Activated T-helper 9 cell treated with anti-CD3 and anti-CD28 coated beads, Interleukin-2, amount 50 U/mL, for 16 hours (primary cell): ENCODE data around the gene AMOTL2.

ENCODE experiments used
- DNase-seq: peaks from one replicate; pipeline ENCODE4 v3.0.0-alpha.2; 2020; ENCODE audit warnings: low read depth

AMOTL2 gene

GRCh38 chr3:134378818-134379217, 4.6 kb upstream of the AMOTL2 start:
- no peak for DNase-seq

DNA sequence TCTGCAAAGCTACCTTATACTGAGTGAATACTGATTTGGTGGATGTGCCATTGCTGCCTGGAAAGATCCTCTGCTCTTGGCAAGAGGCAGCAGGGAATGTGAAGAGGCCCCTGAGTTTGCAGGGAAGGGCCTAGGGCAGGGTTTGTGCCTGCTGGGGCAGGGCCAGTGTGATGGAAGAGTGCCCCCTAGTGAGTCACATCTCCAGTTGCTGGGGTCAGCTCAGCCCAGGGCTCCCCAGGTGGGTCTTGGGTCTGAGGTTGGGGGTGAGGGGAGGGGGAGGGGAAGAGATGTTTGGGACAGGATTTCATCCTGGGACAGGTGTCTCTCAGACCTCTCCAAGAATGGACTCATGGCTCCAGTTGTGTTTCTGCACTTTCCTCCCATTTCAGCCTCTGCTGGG, 4.1 kb upstream of the AMOTL2 start:
- no peak for DNase-seq

DNA sequence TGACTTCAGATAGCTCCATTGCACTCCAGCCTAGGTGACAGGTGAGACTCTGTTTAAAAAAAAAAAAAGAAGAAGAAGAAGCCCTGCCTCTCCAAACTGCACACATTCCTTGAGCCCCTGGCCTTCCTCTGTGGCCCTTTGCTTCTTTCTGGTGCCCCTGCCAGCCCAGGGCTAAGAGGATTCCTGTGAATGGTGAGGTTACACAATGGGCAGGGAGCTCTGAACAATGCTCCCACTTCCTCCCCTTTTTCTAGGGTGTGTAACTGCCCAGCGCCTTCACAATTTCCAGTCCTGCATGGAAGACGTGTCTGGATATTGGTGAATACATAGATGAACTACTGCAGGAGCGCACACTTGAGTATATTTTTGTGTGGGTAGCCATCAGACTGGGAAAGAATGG, 3.6 kb upstream of the AMOTL2 start:
- no peak for DNase-seq

- no peak for DNase-seq
Observed at GRCh38 chr3:134376786-134377426, 2.7 kb upstream of the AMOTL2 start.

GRCh38 chr3:134376385-134376765, 2.1 kb upstream of the AMOTL2 start:
- DNase-seq, result no peak

GRCh38 chr3:134375582-134376384, 1.5 kb upstream of the AMOTL2 start:
- DNase-seq, result no peak

DNA sequence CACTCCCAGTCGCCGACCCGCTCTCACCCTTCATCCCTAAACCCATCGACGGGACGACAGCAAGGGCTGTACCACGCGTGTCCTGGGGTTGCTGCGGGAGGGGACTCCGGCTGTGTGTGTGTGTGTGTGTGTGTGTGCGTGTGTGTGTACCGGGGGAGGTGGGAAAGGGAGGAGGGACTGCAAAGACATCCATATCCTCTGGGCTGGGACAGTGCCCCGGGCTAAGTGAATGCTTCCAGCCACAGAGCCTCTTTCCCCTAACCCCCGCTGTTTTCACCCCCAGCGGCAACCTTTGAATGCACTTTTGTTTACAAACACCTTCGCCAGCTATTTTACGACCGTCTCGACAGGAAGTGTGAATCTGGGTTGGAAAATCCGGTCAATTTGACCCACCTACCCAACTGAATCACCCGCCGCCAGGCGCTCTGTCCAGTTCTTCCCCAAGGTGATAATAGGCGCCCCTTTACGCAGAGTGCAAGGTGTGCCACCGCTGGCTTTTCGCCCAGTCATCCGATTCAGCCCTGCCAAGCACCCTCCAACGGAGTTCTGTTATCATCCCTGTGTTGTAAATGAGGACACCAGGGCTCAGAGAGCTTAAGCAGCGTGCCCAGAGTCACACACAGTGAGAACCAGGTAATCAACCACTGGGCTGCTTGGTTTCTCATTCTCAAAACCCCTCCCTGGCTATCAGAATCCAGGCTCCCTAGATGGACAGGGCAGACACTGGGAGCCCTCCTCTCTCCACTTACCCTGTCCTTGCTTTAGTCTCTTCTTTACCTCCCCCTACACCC, 739 bp upstream of the AMOTL2 start:
- no peak for DNase-seq

DNA sequence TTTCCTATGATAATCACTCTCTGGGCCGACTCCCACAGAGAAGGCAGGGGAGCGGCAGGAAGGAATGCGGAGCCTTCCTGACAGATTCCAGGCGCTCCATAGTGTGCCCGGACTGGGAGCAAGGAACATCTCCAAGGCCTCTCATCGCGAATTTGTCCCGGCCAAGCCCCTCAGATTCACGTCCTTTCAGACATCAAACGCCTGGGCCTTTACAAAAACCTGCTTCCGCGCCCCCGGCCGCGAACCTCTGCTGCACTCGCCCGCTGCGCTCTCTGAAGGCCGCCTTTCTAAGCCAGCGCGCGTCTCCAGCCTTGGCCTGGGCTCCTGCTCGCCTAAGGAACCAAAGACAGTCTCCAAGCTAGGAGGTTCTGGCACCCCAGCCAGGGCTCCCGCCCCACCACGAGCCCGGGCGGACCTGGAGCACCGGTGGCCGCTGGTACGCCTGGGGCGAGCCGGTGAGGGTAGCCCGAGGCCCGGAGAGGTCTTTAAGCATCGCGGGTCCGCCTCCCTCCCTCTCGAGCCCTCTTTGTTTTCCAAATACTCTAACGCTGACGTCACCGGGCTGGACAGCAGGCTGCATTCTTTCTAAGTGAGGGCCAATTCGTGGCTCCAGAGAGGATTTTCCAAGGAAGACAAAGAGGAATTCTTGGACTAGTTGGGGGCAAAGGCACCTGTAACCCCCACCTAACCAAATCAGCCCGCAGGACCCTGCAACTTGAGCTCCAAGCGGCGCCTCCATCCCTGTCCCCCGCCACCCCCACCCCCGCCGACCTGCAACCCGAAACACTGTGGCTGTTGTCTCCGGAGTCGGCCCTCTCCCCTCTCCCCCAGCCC, 759 bp downstream of the AMOTL2 start:
- DNase-seq, result no peak

DNA sequence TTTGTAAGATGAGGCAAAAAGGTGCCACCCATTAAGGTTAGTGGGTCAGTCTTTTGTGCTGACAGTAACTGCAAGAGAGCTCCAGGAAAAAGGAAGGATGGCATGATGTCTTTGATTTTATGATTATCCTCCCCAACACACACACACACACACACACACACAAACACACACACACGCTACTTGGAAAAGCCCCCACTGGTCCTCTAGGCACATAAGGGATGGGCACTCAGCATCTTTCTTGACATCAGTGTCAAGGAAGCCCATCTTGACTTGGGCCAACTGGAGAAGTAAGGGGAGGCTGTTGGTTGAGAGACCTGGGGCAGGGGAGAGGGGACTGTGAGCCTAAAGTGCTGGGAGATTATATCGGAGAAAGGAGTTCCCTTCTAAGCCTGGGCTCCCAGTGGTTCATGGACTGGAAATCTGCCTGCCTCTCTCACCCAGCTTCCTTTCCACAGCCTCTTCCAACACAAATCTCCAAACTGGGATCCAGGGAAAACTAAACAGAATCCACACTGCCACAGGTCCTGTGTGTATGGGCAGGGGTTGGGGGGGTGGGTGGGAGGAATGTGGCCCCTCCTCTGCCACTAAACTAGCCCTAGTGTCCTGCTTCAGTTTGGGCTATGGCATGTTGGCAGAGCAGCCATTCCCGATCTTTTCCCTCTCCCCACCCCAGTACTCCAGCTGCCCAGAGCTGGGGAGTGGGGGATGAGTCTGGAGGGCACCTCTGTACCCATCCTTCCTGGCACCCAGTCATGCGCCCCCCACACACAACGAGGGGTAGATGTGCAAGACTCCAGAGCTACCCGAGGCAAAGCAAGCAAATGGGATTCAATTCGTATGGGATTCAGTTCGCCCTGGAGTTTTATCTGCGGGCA, 1.6 kb downstream of the AMOTL2 start:
- no peak for DNase-seq

GRCh38 chr3:134371542-134372324, 2.5 kb downstream of the AMOTL2 start:
- DNase-seq, result no peak

DNA sequence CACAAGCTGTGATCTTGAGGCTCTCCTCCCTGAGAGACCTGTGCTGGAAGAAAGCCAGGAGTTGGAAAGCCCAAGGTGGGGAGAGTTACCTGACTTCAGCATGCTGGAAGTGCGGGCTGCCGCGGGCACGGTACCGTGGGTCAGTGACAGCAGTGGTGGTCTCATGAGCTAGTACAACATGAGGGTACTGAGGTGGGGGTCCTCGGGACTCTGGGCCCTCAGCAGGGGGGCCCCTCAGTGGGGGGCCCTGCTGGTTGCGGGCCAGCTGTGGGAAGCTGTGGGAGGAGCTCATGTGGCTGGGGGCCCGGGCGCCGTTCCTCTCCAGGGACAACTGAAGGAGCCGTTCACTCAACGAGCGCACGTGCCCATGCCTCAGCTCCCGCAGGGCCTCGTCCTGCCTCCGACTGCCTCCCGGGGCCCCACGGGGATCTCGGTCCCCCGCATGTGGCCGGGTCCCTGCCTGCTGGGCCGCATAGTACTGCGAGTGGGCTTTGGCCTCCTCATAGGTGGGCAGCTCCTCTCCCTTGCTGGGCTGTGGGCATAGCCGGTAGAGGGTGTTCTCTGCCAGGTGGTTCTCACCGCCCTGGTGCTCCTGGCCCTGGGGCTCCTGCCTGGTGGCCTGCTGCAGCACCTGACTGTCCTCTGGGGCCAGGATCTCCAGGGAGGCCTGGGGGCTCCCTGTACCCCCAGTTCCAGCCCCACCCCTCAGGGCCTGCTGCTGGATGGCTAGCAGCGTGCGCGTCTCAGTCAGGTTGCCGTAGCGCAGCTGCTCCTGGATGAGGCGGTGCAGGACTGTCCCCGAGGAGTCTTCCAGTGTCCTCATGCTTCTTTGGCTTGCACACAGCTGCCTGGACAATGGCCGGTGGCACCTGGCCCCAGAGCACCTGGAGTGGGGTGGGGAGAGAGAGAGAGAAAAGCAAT, 3.4 kb downstream of the AMOTL2 start:
- DNase-seq, result no peak

GRCh38 chr3:134369861-134370596, 4.2 kb downstream of the AMOTL2 start:
- no peak for DNase-seq

DNA sequence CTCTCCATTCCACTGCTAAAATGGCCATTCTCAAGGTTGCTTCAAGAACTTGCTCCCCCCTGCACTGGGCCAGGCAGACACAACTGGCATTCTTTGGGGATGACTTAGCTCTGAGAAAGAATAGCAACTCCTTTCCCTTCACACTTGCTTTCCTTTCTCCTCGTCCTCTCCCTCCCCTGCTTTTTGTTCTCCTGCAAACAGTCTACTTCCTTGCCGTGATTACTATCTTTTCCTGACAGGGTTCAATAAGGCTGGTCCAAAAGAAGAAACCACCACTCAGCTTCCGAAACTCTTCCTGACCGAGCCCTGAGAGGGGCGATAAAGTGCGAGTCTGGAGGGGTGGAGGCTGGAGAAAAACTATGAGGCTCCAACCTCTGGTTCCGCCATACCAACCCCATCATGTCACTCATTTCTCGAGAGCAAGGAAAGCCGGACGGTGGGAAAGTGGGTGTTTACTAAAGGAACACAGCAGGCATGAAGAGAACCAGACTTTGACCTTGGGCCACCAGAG, 5.0 kb downstream of the AMOTL2 start:
- no peak for DNase-seq

GRCh38 chr3:134368751-134369105, 5.5 kb downstream of the AMOTL2 start:
- no peak for DNase-seq

GRCh38 chr3:134367869-134368750, 6.1 kb downstream of the AMOTL2 start:
- DNase-seq, result no peak

DNA sequence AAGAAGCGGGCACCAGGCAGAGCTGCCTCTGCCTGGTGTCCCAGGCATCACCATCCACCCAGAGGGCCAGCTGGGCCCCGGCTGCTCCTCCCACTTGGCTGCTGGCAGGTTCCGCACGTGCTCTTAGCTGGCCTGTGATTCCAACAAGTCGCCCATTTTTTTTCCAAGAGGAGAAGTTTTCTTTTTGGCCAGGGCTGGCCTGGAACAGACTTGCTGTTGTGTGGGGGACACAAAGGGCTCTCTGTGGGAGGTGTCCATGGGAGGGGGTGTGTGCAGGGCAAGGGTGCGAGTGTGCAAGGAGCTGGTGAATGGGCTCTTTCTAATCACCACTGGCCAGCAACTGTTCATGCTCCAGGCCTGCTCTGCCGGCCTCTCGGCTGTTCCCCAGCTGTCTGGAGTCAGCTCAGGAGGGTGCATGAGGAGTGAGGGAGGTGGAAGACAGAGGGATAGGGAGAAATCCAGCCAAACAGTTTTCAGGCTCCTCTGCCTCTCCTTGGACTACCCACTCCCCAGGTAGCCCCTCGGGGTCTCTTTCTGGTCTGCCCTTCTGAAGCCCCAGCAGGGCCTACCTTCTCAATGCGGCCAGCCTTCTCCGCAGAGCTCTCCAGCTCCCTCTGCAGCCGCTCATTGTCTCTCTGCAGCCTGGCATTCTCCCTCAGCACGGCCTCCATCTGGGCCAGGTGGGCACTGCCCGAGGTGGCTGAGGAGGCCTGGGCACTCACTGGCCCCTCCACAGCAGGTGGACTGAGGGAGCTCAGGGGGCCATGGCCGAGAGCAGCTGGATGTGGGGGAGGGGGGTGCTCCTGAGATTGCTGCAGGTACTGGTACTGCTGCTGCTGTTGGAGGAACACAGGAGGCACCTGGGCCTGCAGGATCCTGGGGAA, 7.1 kb downstream of the AMOTL2 start:
- no peak for DNase-seq
